NCI-H1417 (cell line): ENCODE results near the gene AJAP1.

Source experiments
- DNase-seq, 3 experiments: peaks; one replicate each; lab custom pipeline; 2025; lab: John Stamatoyannopoulos, UW

The AJAP1 gene

GRCh38 chr1:4699376-4700301 is 45.2 kb downstream of the AJAP1 start:
- no peak for DNase-seq

- peak; percentile 16 to 85 (median 68) for DNase-seq
Observed at GRCh38 chr1:4700801-4701200, 46.4 kb downstream of the AJAP1 start.

- DNase-seq: peak in 1 of 3 experiments; percentile 51
Observed at GRCh38 chr1:4701276-4701675, 46.9 kb downstream of the AJAP1 start.

- no peak for DNase-seq
Observed at GRCh38 chr1:4702464-4702863, 48.1 kb downstream of the AJAP1 start.

- no peak for DNase-seq
Observed at GRCh38 chr1:4702932-4703331, 48.5 kb downstream of the AJAP1 start.

- no peak for DNase-seq
Observed at GRCh38 chr1:4703646-4704045, 49.2 kb downstream of the AJAP1 start.

- no peak for DNase-seq
Observed at GRCh38 chr1:4708840-4709507, 54.6 kb downstream of the AJAP1 start.

- no peak for DNase-seq
Observed at GRCh38 chr1:4709641-4710040, 55.2 kb downstream of the AJAP1 start.

GRCh38 chr1:4710592-4711415 is 56.4 kb downstream of the AJAP1 start:
- peak; percentile 34 to 62 (median 50) for DNase-seq

GRCh38 chr1:4711416-4712275 is 57.2 kb downstream of the AJAP1 start:
- no peak for DNase-seq

- no peak for DNase-seq
Observed at GRCh38 chr1:4713669-4714068, 59.3 kb downstream of the AJAP1 start.

GRCh38 chr1:4716406-4716805 is 62.0 kb downstream of the AJAP1 start:
- DNase-seq: no peak

GRCh38 chr1:4718071-4718470 is 63.7 kb downstream of the AJAP1 start:
- DNase-seq: no peak

- DNase-seq: no peak
Observed at GRCh38 chr1:4723106-4723505, 68.7 kb downstream of the AJAP1 start.

GRCh38 chr1:4724001-4724400 is 69.6 kb downstream of the AJAP1 start:
- no peak for DNase-seq

GRCh38 chr1:4724695-4725250 is 70.4 kb downstream of the AJAP1 start:
- no peak for DNase-seq

GRCh38 chr1:4725416-4725815 is 71.0 kb downstream of the AJAP1 start:
- DNase-seq: no peak

- peak in 2 of 3 experiments; percentile 5 to 26 for DNase-seq
Observed at GRCh38 chr1:4726620-4727341, 72.4 kb downstream of the AJAP1 start.

- DNase-seq: no peak
Observed at GRCh38 chr1:4728319-4729089, 74.1 kb downstream of the AJAP1 start.

- no peak for DNase-seq
Observed at GRCh38 chr1:4729090-4729471, 74.7 kb downstream of the AJAP1 start.
